ENCODE measurements around the gene SLC44A5.

GRCh38 chr1:75588779-75589475, 22.0 kb downstream of the SLC44A5 start:
- TF ChIP-seq POLR2AphosphoS5 (IDR thresholded peaks at IDR 0.05; ENCODE audit: low read depth, low read length) (no peak), POLR2A (IDR thresholded peaks at IDR 0.05; ENCODE audit: low read depth, low read length) (no peak)
